NCI-H1092 (cell line): Measurements from ENCODE around the gene GRIP2.

Experiments used
- DNase-seq: peaks from one replicate; lab custom pipeline; 2025; lab: John Stamatoyannopoulos, UW

GRIP2 gene

DNA sequence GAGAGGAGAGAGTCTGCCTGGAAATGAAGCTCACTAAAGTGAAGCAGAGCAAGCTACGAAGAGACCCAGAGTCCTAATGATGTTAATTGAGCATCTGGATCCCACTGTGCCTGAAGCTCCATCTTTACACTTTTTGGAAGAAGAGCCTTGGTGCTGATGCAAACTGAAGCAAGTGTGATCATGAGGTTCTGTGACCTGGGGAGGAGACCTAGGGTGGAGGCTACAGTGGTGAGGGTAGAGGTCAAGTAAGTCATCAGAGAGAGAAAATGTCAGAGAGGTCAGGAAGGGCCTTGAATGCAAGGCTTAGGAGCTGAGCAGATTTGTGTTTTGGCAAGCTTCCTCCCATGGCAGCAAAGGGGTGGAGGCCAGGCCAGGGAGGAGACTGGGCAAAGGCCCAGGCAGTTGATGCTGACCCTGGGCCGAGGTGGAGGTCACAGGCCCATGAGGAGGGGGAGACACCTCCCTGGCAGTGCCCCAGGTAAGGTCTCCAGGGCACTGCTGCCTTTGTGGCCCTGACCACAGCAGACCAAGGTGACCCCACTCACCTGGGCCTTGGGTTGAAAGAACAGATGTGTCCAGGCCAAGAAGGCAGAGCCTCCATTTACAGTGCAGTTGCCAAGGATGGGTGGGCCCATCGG lies 1.6 kb downstream of the GRIP2 start:
- DNase-seq, result no peak

DNA sequence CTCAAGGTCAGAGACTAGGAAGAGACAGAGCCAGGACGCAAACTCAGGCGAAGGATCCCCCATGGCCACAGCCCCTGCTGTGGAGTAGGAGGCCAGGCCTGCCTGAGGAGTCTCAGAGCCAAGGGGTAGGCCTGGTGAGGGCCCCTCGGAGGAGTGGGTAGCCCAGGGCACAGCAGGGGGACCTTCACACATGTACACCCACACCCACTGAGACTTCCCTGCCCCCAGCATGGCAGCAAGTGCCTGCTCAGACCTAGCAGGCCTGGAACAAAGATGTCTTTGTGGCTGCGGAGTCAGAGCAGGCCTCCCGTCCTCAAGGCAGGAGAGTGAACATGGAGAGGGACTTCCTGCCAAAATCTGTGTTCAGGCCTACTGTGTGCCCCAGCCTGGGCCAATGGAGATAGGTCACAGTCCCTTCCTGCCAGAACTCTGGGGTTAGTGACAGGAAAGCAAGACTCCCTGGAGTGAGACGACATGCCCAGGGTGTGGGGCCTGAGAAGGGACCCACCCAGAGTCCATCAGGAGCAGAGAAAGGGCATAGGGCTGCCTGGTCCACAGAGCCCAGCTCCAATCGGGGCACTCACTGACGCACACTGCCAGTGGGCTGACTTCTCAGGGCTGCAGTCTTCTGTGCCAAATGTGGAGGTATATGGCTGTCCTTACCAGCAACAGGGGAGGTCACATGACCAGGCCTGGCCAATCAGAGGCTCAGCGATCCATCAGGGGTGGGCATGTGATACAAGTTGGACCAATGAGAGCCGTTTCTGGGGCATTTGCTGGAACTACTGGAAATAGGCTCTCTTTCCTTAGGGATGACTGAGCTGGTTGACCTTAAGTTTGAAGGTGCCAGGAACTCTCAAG lies 2.3 kb downstream of the GRIP2 start:
- no peak for DNase-seq

DNA sequence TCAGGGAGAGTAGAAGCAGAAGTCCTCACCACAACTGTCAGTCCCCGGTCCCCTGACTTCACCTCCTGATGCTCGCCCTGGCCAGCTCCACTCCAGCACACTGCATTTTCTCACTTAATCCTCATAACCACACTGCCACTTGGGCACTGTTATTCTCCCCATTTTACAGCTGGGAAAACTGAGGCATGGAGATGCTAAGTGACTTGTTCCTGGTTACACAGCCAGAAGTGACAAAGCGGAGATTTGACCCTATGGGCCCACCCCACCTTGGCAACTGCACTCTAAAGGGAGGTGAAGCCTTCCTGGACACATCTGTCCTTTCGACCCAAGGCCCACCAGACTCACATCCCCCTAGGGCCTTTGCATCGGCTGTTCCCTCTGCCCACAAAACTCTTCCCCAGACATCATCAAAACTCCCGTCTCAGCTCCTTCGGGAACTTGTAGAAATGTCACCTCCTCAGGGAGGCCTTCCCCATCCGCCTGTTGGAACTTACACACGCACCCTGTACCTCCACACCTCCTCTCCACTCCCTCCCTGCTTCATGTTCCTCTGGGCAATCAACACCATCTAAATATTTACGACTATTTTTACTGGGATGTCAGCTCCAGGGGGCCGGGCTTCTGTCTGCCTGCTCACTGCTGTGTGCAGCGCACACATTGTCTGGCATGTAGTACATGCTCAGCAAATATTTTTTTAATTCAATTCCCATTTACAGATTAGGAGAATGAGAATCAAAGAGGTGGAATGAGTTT lies 3.1 kb downstream of the GRIP2 start:
- DNase-seq, result no peak

DNA sequence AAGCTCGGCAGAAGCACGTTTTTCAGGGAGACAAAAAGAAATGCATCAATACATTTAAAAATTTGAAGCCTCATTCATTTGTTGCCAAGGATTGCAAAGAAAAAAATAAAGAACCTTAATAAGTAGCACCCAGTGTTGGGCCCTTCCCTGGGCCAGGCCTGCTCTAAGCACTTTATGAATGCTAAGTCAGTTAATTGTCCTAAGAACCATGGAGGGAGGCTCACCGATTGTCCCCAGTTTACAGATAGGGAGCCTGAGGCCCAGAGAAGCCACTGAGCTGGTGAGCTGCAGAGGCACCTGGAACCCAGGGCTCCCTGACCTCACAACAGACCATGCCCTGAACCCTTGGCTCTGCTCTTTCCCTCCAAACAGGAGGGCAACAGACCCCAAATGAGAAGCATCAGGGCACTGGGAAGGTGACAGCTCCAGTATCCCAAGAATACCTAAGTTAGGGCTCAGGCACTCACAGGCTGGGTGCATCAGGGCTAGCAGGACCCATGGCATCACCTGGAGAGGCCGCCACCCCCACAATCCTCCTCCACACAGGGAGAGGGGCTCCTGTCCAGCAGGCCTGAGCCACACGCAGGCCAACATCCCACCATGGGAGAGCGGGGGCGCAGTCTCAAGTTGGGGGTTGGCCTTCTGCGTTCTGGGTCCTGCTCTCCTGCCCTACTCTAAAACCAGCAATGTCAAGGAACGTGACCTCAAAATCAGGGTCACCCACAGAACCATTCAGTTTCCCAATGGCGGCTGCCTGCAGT lies 3.9 kb downstream of the GRIP2 start:
- DNase-seq, result no peak

DNA sequence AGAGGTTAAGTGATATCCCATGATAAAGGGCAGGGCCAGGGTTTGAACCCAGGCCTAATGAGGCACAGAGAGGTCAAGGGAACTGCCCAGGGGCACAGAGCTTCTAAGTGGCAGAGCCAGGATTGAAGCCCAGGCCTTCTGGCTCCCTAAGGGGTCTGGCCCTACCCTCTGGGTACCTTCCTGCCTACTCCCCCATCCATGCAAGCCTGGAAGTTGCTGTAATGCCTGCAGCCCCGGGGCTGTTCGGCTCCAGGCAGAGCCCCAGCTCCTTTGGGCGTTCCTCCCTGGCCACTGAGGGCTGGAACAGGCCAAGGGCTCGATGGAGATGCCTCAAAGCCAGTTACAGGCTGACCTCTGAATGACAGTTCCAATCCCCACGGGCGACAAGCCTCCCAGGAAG lies 4.5 kb downstream of the GRIP2 start:
- DNase-seq, result no peak

DNA sequence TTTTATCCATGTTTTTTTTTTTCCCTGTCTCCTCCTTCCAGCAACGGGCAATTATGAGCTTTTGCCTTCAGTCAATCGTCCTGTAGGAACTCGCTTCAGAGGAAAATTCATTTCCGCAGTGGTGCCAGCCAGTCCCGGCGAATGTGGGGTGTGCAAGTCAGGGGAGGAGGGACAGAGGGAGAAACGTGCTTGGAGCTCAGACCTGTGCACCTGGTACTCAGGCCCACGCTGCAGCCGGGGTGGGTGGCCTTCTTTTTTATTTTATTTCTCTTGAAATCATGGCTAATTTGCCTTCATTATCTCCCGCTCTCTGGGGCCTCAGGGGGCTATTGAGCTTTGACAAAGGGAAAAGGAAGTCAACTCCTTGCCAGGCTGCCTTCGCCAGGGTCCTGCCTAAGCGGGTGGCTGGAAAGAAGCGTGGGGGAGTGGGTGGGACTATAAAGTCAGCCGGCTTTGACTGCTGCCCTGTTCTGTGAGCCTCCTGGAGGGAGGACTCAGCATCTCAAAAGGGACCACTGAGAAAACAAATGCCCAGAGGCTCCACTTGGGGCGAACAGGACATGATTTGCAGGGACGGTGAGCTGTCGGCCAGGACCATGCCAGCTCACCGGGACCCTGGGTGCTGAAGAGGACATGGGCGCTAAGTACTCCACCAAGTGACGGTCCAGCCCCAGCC lies 5.5 kb downstream of the GRIP2 start:
- peak; percentile 23 for DNase-seq

DNA sequence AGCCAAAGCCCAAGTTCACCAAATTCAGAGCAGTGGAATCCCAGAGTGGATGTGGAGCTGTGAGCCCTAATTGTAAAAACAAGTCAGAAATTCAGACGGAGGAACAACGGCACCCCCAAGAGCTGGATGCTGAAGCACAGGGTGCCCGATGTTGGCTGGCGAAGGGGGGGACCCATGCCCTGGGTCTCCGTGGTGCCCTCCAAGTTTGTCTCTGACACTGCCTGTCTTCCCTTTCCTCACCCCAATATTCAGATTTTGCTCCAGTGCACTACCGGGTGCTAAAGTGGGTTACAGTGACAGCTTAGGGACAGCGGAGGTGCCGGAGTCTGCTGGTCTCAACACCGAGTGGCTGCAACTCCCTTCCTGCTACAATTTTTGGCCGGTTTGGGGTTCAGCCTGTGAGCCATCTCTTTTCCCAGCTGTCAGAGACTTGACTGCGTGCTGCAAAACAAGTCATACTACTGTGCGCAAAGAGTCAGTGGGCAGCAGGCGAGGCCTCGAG lies 6.6 kb downstream of the GRIP2 start:
- DNase-seq, result no peak

DNA sequence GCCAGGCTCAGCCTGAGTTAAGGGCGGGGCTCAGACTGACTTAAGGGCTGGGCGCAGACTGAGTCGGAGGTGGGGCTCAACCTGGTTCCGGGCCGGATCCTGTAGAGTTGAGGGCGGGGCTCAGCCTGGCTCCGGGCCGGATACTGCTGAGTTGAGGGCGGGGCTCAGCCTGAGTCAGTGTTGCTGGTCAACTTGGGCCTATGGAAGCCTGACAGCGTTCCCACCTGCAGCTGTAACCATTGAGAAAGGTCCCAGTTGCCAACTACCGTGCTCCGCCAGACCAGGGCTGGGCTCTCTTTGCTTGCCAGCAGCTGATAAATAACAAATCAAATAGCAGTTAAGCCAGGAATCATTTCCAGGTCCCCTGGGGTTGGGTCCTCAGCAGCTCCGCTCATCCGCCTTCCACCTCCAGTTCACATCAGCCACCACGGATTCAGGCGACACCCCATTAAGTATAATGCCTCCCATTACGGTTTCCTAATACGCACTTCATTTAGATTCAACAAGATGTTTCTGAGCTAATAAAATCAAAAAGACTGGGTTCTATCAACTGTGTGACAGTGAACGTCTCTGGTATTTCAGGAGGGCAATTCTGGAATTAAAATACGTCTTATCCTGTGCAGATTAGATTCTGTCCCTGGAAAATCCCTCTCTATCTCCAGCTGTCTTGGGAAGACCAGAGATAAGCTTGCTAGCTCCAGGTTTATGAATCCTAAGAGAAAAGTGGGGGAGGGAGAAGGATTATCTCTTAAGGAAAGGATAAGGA lies 7.3 kb downstream of the GRIP2 start:
- peak; percentile 34 for DNase-seq

DNA sequence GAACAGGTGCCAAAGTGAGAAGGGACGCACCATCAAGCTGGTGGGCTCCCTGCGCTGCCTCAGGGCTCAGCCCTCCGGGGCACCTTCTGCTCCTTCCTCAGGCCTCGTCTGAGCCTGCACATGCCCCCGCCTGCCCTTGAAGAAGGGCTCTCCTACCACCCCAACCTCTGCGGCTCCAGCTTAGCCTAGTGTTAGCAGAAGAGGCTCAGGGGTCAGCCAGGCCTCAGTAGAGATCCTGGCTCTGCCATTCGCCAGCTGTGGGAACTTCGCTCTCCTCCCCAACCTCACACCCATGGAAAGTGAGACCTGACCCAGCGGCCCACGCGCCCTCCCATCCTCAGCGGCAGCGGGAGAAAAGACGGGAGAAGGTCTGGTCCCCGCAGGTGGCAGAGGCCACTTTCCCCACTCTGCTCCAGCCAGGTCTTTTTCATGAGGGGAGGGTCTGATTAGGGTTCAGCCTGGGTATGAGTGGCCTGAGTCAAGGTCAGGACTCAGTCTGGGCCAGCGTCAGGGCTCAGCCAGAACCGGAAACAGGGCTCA lies 8.2 kb downstream of the GRIP2 start:
- no peak for DNase-seq

DNA sequence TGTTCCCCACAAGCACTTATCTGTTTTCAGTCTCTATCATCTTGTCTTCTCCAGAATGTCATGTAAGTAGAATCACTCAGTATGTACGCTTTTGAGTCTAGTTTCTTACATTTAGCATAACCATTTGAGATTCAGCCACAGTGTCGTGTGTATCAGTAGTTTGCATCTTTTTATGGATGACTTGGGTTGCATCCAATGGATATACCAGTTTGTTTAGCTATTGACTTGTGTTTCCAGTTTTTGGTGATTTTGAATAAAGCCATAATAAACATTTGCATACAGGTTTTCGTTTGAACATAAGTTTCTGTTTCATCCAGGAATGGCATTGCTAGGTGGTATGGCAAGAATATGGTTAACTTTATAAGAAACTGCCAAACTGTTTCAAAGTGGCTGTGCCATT lies 12.1 kb downstream of the GRIP2 start:
- DNase-seq, result no peak

DNA sequence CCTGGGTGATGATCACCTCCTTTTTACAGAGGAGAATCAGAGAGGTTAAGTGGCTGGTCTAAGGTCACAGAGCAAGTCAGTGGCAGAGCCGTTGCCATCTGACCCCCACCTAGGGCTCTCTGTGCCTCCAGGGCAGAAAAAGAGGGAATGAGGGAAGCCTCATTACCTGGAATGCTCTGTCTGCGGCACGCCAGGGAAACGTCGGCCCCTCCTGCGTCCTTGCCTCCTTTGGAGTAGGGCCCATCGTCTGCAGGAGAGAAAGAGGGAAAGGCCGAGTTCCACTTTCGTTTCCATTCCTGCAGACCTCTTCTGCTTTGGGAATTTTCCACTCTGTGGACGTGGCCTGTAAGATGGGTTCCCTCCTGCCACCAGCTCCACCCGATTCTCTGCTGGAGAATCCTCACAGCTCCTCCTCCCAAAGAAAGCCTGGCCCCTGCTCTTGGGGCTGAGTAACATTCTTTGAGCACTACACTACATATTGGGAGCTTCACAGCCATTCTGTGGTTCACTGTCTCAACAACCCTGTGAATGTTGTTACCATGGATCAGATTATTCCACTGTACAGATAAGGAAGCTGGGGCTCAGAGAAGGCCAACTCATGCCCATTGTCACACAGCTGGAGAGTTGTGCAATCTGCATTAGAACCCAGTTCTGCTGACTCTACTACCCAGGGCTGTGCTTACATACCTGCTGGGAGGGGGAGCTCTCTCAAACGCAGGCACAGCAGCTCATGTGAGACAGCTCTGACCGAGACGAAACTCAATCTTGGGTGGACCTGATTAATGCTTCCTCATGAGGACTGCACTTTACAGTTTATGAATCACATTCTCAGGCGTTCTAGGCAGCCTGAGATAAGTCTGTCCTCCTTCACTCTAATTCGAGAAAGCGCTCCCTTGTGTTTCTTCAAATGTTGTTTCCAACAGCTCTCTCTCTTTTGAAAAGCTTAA lies 14.2 kb downstream of the GRIP2 start:
- no peak for DNase-seq

DNA sequence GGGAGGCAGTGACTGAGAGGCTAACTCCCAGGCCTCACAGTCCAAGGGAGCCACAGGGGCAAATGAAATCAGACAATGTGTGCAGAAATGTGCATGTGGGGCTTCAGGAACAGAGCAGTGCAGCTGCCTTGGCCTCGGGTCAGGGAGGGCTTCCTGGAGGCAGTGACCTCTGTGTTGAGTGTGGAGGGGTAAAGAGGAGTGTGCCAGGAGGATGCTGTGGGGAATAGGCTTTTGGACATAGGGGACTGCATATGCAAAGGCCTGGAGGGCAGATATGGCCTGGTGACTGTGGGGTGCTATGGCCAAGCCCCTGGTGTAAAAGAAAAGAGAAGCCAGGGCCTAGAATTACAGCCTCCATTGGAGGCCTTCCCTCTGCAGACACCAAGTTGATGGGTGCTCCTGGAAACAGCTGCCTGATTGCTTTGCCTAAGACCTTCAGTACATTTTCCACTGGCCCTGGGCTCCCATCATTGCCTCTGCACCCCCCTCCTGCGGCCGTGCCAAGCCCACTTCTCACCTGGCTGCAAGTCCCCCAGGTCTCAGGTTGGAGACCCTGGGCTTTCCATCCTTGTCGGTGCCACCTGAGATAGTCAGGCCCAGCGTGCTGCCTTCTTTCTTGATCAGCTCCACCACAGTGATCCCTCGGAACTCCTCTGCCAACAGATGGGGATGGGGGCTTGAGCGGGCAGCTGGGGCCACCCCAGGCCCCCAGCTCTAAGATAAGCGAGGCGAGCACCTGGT lies 15.1 kb downstream of the GRIP2 start:
- no peak for DNase-seq

DNA sequence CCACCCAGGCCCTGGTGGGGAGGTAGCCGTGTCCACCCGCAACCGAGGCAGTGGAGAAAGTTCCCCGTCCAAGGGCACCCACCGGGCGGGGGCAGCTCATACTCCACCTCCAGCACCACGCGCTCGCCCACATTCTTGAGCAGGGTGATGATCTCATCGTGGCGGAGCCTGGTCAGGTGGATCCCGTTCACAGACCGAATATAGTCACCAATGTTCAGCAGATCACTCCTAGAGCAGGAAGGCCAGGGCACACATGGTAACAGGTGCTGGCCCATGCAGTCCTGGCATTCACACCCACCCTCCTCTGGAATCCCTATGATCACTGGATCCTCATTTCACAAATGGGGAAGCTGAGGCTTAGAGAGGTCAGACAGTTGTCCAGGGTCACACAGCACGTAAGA lies 15.8 kb downstream of the GRIP2 start:
- no peak for DNase-seq

DNA sequence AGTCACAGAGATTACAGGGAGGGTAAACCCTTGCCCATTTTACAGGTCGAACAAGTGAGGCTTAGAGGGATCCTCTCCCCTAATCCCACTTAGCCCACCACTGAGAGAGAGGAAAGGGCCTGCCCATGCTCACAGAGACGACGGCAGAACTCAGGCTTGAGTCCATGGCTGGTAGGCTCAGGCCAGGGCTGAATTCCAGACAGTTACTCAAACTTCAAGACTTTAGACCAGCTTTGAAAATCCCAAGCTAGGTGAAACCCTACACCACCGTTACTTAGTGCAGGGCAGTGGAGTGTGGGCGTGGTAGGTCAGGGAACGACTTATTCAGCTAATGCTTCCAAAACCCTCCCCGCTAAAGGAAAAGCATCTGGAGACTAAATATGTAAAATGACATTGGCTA lies 16.4 kb downstream of the GRIP2 start:
- no peak for DNase-seq

DNA sequence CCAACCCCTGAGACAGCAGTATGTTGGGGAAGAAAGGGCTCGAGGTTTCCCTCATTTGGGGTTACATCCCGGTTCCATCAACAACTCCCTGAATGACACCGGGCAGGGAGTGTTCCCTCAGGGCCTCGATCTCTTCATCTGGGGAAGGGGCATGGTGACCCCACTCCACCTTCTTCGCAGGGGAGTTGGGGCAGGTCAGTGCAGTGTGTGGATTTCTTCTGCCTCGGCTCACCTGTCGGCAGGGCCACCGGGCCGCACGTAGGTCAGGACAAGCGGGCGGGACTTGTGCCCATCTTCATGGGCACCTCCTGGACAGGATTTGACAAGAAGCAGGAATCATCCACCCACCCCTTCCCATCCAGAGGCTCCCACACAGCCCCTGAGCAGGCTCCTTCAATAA lies 17.4 kb downstream of the GRIP2 start:
- no peak for DNase-seq

DNA sequence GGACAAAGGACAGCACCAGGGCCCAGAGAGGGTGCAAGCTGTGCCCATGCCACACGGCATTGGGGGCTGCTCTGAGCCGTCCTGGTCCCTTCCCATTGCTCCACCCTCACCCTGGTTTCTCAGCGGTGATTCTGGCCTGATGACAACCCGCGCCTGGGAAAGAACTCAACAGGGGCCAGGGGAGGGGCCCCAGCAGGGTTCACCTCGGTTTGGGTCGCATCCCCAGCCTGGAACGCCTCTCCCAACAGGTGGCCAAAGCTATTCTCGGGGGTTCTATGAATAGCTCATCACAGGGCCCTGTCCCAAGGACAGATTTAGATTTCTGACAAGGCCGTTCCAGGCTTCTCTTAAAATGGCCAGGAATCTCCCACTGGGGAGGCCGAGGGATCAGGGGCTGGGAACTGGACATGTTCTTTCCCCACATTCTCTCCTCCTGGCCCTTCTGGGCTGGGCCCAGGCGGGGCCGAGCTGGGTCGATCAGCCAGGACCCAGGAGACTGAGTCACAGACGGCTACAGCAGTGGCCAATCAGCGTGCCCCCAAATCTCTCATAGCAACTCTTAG lies 17.9 kb downstream of the GRIP2 start:
- no peak for DNase-seq

DNA sequence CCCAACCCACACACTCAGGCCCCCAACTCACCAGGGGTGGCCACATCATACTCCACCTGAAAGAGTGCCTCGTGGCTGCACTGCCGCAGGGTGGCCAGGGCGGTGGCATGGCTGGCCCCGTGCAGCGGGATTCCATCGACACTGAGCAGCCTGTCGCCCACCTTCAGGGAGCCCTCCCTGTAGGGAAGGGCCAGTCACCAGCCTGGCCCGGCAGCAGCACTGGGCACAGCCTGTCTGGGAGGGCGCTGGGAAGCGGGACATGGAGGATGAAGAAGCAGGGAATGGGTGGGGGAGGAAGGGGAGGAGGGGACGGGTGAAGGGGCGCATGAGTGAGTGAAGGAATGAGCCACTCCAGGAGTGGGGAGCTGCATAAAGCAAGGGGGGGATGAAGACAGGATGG lies 18.5 kb downstream of the GRIP2 start:
- no peak for DNase-seq

DNA sequence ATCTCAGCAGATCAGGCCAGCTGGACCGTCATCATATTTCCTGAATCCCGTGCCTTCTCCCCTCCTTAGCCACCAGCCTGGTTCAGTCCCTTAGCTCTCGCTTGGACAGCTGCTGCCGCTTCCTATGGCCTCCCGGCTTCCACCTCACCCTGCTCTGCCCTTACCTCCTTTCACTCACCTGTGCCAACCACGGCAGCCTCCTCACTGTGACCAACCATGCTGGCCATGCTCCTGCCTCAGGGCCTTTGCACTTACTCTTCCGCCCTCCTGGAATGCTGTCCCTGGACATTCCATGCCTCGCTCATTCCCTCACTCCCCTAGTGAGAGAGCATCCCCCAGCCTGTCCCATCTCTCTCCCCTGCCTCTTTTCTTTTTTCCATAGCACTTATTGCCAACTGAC lies 19.2 kb downstream of the GRIP2 start:
- DNase-seq, result no peak
